Type B pancreatic cell (in vitro differentiated cells): Measurements from ENCODE around the gene PNCK. TPM values are rescaled to one million over a fixed set of nuclear protein-coding genes. Genes with fewer than 3 reads are reported as not detected.

Experiments
- DNase-seq: peaks from one replicate; pipeline ENCODE4 v3.0.0; 2021; ENCODE audit warnings: mixed read lengths; ENCODE audit not compliant: unreplicated experiment; ENCODE audit errors: extremely low spot score
- H3K27ac Mint-ChIP-seq: 2 replicates; pipeline ENCODE4 v1.8.0; 2021; ENCODE audit warnings: mild to moderate bottlenecking, mixed read lengths
- H3K27me3 Mint-ChIP-seq: 2 replicates; pipeline ENCODE4 v1.8.0; 2021; ENCODE audit warnings: mixed read lengths
- H3K36me3 Mint-ChIP-seq: 2 replicates; pipeline ENCODE4 v1.8.0; 2021; ENCODE audit warnings: mixed read lengths
- H3K4me1 Mint-ChIP-seq: one replicate; pipeline ENCODE4 v1.8.0; 2021; ENCODE audit warnings: mixed read lengths; ENCODE audit not compliant: unreplicated experiment
- H3K4me3 Mint-ChIP-seq: 2 replicates; pipeline ENCODE4 v1.8.0; 2021; ENCODE audit warnings: mild to moderate bottlenecking, mixed read lengths
- H3K9me3 Mint-ChIP-seq: 2 replicates; pipeline ENCODE4 v1.8.0; 2021; ENCODE audit warnings: mixed read lengths
- total RNA-seq: library from RNA; stranded (reverse); gene quantifications from 2 replicates; pipeline ENCODE4 v1.2.1, GENCODE V29; 2021; ENCODE audit warnings: low replicate concordance
- TF ChIP-seq, protein P1 (sequence below): fragments of 200-600 bp; sonication (generic); conservative IDR thresholded peaks from 2 replicates; pipeline ENCODE4 v1.5.0; 2021; ENCODE audit warnings: antibody characterized with exemption, mild to moderate bottlenecking

The PNCK gene
- total RNA-seq, 1 donor from 2014 or later: 3.7 TPM

DNA sequence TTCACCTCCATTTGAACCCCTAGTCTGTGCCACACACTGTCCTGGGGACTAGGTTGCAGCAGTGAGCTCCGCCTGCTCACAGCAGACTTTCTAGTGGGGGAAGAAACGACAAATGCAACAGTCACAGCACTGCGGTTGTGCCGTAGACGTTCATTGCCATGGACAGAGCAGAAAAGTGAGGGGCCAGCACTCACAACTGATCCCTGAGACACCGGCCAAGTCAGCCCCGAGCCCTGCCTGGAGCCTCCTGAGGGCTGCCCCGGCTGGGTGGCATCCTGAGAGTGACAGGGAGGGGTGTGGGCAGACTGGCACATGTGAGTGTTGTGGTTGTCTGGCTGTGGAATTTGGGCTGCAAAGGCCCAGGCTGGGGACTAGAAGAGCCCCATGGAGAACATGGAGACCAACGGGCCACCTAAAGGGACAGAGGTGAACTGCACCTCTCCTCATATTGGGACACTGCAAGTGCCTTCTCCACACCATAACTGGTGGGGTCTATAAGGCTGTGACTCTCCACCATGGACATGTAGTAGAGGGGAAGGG is 22.0 kb downstream of the PNCK start:
- no peak for DNase-seq
- no peak overlapping the region for H3K27ac Mint-ChIP-seq
- no peaks in the 10 kb centered on the region for H3K4me1 Mint-ChIP-seq
- no peaks in the 10 kb centered on the region for H3K36me3 Mint-ChIP-seq
- H3K4me3 Mint-ChIP-seq: no peak overlapping the region
- TF ChIP-seq, protein P1, sequence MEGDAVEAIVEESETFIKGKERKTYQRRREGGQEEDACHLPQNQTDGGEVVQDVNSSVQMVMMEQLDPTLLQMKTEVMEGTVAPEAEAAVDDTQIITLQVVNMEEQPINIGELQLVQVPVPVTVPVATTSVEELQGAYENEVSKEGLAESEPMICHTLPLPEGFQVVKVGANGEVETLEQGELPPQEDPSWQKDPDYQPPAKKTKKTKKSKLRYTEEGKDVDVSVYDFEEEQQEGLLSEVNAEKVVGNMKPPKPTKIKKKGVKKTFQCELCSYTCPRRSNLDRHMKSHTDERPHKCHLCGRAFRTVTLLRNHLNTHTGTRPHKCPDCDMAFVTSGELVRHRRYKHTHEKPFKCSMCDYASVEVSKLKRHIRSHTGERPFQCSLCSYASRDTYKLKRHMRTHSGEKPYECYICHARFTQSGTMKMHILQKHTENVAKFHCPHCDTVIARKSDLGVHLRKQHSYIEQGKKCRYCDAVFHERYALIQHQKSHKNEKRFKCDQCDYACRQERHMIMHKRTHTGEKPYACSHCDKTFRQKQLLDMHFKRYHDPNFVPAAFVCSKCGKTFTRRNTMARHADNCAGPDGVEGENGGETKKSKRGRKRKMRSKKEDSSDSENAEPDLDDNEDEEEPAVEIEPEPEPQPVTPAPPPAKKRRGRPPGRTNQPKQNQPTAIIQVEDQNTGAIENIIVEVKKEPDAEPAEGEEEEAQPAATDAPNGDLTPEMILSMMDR: peak; percentile 51
- H3K27me3 Mint-ChIP-seq: peaks cover 3% of the 10 kb centered on the region
- H3K9me3 Mint-ChIP-seq: peaks cover 7% of the 10 kb centered on the region

DNA sequence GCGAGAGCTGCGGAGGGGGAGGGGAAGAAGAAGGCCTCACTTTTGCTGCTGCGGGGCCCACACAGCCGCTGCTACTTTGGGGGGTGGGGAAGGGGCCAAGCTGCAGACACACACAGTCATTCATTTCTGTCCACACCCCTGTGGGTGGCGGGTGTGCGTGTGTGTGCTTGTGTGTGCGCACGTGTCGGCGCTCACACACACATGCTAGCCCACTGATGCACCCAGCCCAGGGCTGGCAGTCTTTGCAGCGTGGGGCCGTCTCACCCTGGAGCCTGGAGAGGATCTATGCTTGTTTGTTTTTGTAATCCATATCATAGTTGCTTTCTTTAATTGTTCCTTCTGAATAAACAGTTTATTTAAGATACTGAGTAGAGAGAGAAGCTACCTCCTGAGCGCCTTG is 22.7 kb downstream of the PNCK start:
- H3K9me3 Mint-ChIP-seq: peaks cover 7% of the 10 kb centered on the region
- H3K27me3 Mint-ChIP-seq: peaks cover 7% of the 10 kb centered on the region
- TF ChIP-seq, protein P1: no peak
- H3K4me1 Mint-ChIP-seq: no peaks in the 10 kb centered on the region
- no peak overlapping the region for H3K27ac Mint-ChIP-seq
- DNase-seq: no peak
- H3K4me3 Mint-ChIP-seq: no peak overlapping the region
- no peaks in the 10 kb centered on the region for H3K36me3 Mint-ChIP-seq

DNA sequence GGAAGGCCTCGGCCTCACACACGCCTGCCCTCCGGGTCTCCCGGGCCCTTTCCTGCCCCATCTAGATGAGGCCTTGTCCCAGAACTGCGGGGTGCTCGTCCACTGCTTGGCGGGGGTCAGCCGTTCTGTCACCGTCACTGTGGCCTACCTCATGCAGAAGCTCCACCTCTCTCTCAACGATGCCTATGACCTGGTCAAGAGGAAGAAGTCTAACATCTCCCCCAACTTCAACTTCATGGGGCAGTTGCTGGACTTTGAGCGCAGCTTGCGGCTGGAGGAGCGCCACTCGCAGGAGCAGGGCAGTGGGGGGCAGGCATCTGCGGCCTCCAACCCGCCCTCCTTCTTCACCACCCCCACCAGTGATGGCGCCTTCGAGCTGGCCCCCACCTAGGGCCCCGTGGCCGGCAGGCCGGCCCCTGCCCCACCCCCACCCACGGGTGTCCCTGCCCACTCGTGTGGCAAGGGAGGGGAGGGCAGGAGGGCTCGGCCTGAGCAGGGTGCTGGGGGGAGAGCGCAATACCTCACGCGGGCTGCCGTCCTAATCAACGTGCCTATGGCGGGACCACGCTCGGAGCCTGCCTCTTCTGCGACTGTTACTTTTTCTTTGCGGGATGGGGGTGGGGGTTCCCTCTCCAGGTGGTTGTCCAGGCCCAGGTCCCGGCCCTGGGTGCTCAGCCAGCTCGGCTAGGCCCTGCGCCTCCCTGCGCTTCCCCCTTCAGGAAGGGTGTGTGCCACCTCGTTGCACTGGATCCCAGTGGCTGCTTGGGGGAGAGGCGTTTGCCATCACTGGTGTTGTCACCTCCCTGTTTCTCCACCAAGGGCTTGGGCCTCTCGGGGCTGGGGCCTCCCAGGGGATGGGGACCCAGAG is 23.5 kb downstream of the PNCK start:
- DNase-seq: no peak
- peaks cover 7% of the 10 kb centered on the region for H3K9me3 Mint-ChIP-seq
- H3K4me3 Mint-ChIP-seq: no peak overlapping the region
- no peaks in the 10 kb centered on the region for H3K4me1 Mint-ChIP-seq
- TF ChIP-seq, protein P1: no peak
- no peak overlapping the region for H3K27ac Mint-ChIP-seq
- H3K27me3 Mint-ChIP-seq: peaks cover 13% of the 10 kb centered on the region
- no peaks in the 10 kb centered on the region for H3K36me3 Mint-ChIP-seq

DNA sequence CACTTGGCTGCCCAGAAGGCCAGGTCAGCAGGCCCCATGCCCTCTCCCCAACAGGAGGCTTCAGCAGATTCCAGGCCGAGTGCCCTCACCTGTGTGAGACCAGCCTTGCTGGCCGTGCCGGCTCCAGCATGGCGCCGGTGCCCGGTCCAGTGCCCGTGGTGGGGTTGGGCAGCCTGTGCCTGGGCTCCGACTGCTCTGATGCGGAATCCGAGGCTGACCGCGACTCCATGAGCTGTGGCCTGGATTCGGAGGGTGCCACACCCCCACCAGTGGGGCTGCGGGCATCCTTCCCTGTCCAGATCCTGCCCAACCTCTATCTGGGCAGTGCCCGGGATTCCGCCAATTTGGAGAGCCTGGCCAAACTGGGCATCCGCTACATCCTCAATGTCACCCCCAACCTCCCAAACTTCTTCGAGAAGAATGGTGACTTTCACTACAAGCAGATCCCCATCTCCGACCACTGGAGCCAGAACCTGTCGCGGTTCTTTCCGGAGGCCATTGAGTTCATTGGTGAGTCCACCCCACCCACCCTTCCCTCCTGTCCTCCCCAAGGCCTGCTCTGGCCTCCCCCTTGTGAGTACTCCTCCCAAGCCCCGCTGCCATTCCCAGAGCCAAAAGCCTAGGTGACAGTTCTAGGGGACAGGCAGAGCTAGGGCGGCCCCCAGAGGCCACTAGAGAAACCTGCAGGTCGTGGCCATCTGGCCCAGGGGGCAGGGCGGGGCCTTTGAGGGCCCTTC is 24.3 kb downstream of the PNCK start:
- Mint-ChIP-seq H3K27ac (no peak overlapping the region), H3K36me3 (no peaks in the 10 kb centered on the region), H3K9me3 (peaks cover 7% of the 10 kb centered on the region), H3K4me3 (no peak overlapping the region), H3K4me1 (no peaks in the 10 kb centered on the region), H3K27me3 (peaks cover 21% of the 10 kb centered on the region)
- TF ChIP-seq, protein P1: peak; percentile 58
- DNase-seq: no peak

DNA sequence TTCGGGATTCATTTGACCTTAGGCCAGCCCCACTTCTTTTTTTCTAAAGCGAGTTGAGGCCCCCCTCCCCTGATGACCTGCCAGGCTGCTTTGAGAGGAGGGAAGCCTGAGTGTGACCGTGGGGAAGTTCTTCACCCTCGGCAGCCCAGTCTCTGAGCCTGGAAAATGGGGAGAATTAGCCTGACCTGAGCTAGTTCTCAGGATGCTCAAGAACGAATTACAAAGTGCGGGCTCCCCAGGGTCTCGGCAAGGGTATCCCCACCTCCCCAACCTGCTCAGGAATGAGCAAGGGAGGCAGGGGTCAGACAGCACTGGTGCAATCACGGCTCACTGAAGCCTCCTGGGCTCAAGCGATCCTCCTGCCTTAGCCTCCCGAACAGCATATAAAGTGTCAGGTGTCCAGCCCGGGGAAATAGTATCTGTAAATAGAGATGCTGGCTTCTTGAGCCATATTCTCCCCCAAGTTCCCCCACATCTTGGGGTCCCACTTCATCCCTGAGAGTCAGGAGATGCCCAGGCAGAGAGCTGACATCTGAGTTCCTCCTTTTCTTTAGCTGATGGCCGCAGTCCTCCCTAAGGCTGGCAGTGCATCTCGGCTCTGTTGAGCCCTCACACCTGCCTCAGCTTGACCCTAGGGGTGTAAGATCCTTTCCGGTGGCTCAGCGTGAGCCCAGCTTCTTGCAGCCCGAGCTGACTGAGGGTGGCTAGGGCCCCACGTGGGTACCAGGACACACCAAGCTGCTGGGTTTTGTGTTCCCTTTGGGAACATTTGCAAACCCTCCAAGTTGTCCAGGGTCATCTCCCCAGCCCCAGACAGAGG is 25.0 kb downstream of the PNCK start:
- Mint-ChIP-seq H3K27ac (no peak overlapping the region), H3K27me3 (peaks cover 25% of the 10 kb centered on the region), H3K4me3 (peak overlapping the region; percentile 14), H3K4me1 (no peaks in the 10 kb centered on the region), H3K36me3 (no peaks in the 10 kb centered on the region), H3K9me3 (peaks cover 7% of the 10 kb centered on the region)
- DNase-seq: no peak
- TF ChIP-seq, protein P1: no peak
